Fibroblast of villous mesenchyme (primary cell): ENCODE measurements around the gene APOE. TPM values are rescaled to one million over a fixed set of nuclear protein-coding genes. Genes with fewer than 3 reads are reported as not detected.
A peak's percentile ranks its signal among the peaks of the same experiment; 100 is the strongest.

Experiments used
- DNase-seq: peaks from one replicate; pipeline ENCODE4 v3.0.0-alpha.2; 2010; ENCODE audit warnings: low read depth
- H3K4me3 ChIP-seq: 2 replicates; pipeline ENCODE4 v1.5.1; 2011; ENCODE audit warnings: low read depth, mild to moderate bottlenecking, low read length
- total RNA-seq: library from RNA; depleted of rRNA; stranded (reverse); fragments of >200 nt; gene quantifications from 2 replicates; pipeline ENCODE4 v1.2.3, GENCODE V29; 2012
- TF ChIP-seq, protein P1 (sequence below): IDR thresholded peaks from 2 replicates; pipeline ENCODE4 v1.5.1; 2012; ENCODE audit warnings: low read depth, mild to moderate bottlenecking, low read length; ENCODE audit not compliant: insufficient read depth

Gene APOE
- total RNA-seq, 1 donor: 16.4 TPM

- no peak for DNase-seq
- TF ChIP-seq, protein P1, sequence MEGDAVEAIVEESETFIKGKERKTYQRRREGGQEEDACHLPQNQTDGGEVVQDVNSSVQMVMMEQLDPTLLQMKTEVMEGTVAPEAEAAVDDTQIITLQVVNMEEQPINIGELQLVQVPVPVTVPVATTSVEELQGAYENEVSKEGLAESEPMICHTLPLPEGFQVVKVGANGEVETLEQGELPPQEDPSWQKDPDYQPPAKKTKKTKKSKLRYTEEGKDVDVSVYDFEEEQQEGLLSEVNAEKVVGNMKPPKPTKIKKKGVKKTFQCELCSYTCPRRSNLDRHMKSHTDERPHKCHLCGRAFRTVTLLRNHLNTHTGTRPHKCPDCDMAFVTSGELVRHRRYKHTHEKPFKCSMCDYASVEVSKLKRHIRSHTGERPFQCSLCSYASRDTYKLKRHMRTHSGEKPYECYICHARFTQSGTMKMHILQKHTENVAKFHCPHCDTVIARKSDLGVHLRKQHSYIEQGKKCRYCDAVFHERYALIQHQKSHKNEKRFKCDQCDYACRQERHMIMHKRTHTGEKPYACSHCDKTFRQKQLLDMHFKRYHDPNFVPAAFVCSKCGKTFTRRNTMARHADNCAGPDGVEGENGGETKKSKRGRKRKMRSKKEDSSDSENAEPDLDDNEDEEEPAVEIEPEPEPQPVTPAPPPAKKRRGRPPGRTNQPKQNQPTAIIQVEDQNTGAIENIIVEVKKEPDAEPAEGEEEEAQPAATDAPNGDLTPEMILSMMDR: no peak
- no peak overlapping the region for H3K4me3 ChIP-seq
These were observed 38.0 kb upstream of the APOE start for GRCh38 chr19:44867578-44867977.

- DNase-seq: peak; percentile 63
- H3K4me3 ChIP-seq: no peak overlapping the region
- TF ChIP-seq, protein P1: no peak
These were observed 35.7 kb upstream of the APOE start for GRCh38 chr19:44869733-44870470.

DNA sequence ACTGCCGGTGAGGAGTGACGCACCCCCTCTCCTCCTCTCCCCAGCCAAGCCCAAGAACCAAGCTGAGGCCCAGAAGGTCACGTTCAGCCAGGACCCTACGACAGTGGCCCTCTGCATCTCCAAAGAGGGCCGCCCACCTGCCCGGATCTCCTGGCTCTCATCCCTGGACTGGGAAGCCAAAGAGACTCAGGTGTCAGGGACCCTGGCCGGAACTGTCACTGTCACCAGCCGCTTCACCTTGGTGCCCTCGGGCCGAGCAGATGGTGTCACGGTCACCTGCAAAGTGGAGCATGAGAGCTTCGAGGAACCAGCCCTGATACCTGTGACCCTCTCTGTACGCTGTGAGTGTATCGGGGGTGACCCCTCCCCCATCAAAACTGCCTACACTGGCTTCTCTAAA lies 33.8 kb upstream of the APOE start:
- DNase-seq: no peak
- no peak overlapping the region for H3K4me3 ChIP-seq
- TF ChIP-seq, protein P1: no peak

DNA sequence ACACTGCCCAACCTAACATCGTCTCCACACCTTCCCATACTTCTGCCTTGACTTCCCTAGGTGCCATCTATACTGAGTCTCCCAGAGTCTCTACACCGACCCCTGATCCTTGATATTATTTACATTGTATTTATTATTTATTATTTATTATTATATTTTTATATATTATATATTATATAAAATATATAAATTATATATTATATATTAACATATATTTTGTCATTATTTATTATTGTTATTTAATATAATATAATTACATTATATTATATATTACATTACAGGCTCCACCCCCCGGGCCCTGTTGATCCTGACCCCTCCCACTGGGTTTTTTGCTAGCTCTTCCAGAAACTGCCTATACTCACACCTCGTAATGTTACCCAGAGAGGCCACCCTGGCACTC lies 32.9 kb upstream of the APOE start:
- no peak for DNase-seq
- TF ChIP-seq, protein P1: no peak
- H3K4me3 ChIP-seq: no peak overlapping the region

- no peak for DNase-seq
- TF ChIP-seq, protein P1: no peak
- H3K4me3 ChIP-seq: no peak overlapping the region
These were observed 31.3 kb upstream of the APOE start for GRCh38 chr19:44874317-44874716.

- TF ChIP-seq, protein P1: no peak
- no peak overlapping the region for H3K4me3 ChIP-seq
- DNase-seq: peak; percentile 25
These were observed 29.7 kb upstream of the APOE start for GRCh38 chr19:44875666-44876451.
